ENCODE data around the gene ALPL.

Gene ALPL

DNA sequence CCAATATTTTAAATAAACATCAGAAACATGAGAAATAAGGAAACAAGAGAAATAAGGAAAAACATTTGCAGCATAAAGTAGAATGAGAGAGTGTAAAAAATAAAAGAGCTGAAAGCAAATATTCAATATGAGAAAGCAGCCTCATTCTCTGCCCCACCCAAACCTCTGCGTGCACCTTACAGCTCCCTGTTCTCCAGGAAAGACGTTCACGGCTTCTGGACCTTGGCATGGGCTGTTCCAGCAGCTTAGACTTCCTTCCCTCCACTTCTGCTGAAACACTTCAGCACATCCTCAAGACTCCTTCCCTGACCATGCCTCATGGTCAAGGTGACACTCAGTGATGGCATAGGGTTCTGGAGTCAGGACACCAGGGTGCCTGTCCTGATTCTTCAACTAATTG lies 23.3 kb downstream of the ALPL start:
- DNase-seq, result no peak

DNA sequence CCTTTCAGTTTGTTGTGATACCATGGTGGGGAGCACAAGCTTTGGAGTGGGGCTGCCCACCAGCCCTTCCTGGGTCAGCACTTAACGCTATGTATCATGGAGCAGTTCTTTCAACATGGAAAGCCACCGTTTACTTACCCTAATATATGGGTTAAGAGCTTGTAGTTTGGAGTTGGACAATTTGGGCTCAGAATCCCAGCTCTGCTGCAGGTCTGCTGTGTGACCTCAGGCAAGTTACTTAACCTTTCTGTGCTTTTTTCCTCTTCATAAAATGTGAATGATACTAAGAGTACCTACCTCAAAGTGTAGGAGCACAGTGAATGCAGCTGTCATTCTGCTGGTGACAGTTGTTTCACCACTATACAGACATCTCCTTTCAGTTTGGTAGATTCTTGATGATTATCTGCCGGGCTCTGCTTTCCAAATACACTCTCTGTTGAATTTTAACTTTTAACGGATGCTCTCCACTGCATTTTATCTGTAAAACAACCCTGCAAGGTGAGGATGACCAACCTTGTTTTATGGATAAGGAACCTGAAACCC lies 23.8 kb downstream of the ALPL start:
- no peak for DNase-seq

DNA sequence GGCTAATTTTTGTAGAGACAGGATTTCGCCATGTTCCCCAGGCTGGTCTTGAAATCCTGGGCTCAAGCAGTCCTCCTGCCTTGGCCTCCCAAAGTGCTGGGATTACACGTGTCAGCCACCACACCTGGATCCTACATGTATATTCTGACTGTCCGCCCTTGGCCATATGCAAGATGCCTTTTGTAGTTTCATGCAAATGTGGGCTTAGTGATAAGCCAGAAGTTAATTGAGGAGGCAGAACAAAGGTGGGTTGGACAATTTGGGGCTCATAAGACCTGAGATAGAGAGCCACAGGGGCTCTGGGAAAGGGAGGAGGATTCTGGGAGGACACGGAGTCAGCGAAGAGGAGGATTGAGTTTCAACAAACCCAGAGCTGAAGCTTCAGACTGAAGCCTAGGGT lies 24.9 kb downstream of the ALPL start:
- no peak for DNase-seq

DNA sequence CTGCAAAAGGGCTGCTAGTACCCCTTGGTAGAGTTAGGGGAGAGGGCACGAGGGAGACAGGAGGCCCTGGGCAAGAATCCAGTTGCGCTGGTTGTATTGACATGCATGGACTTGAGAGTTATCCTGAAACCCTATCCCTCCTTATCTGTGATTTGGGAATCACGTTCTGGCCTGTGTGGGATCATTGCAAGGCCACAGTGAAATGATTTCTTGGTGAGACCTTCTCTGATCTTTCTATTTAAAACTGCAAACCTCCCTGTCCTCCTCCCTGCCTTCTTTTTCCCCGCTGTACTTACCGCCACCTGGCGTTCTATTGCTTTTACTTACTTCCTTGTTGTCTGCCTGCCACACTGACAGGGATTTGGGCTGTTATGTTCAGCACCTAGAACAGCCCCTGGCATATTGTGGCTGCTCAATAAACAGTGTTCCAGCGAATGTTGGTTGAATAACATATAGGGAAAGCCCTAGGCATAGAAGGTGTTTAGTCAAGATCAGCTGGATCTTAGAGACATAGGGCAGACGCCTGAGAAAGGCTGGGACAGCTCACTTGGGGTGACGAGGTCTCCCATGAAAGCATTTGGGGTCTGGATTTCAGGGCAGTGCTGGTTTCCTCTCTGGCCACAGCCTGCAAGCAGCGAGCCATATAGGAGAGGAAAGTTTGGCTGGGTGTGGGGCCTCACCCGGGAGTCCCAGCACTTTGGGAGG lies 25.6 kb downstream of the ALPL start:
- no peak for DNase-seq

- DNase-seq, result no peak
Measured at GRCh38 chr1:21536218-21536617, 27.0 kb downstream of the ALPL start.

DNA sequence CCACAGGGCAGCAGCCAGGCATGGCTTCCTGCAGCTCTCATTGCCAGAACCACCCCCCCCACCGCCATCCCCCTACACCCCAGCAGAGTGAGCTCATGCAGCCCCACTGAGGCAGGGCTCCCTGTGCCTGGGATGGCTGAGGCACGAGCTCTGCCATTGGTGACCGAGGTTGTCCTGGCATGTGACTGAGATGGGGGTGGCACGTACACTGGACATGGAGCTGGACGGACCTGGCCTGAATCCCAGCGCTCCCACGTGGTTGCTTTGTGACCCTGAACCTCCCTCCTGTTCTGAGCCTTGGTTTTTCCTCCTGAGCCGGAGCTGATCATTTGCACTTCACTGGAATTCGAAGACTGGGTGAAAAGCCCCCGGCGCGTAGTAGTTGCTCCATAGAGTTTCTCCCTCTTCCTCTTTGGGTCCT lies 28.3 kb downstream of the ALPL start:
- DNase-seq, result no peak

DNA sequence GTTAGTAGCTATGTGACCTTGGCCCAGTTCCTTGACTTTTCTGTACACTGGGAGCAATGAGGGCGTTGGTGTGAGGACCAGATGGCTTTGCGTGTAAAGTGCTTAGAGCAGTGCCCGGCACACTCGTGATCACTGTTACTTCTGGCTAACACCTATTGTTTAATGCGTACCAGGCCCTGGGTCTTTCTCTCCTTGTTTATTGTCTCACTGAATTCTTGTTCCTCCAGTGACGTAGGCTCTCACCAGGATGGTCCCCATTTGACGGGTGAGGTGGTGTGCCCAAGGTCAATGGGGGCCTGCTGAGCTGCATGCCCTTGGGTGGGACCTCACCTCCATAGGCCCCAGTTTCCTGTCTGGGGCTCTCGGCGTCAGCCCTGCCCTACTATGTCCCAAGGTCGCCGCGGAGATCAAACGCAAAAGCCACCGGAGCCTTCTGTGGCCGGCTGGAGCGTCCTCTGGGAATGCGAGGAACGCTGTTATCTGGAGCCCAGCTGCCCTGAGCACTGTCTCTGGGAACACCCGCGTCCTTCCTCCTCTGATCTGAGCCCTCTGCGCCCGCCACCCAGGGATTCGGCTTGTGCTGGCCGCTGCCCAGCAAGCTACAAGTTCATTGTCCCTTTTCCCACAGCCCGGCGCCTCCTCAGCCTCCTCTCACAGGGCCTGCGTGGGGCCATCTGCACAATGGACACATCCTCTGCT lies 28.9 kb downstream of the ALPL start:
- no peak for DNase-seq

- DNase-seq, result no peak
Measured at GRCh38 chr1:21539933-21540332, 30.7 kb downstream of the ALPL start.

DNA sequence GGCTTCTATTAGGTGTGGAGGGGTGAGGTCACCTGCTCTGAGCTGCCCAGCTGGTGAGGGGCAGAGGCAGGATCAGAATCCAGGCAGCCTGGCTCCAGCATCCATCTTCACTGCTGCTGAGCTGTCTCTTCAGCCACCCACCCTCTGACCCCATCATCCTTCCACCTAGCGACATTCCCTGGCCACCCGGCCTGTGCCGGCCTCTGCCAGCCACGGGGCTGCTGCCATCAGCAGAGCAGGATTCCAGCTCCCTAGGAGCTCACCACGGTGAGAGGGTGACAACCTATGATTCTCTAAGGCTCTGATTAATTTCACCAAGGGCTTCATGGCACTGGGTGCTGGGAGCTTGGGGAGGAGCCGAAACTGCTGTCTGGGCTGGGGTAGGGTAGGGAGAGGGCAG lies 32.1 kb downstream of the ALPL start:
- no peak for DNase-seq

DNA sequence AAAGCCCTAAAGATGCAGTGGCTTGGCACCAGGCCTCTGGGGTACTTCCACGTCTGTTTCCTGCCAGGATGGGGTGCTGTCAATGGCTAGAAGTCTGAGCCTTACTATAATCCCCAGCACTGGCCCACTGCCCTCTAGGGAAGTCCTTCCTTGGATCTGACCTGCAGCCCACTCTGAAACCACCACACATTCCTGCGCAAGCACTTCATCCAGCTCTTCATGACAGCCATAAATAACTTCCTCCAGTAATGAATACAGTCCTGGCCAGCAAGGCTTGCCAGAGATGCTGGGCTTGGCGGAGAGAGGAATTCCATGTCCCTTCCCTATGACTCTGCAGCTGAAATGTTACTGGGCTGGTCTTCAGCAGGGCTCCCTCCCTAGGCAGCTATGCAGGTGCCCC lies 32.6 kb downstream of the ALPL start:
- no peak for DNase-seq

- DNase-seq, result no peak
Measured at GRCh38 chr1:21543598-21543997, 34.4 kb downstream of the ALPL start.

- DNase-seq, result no peak
Measured at GRCh38 chr1:21544095-21544494, 34.9 kb downstream of the ALPL start.

DNA sequence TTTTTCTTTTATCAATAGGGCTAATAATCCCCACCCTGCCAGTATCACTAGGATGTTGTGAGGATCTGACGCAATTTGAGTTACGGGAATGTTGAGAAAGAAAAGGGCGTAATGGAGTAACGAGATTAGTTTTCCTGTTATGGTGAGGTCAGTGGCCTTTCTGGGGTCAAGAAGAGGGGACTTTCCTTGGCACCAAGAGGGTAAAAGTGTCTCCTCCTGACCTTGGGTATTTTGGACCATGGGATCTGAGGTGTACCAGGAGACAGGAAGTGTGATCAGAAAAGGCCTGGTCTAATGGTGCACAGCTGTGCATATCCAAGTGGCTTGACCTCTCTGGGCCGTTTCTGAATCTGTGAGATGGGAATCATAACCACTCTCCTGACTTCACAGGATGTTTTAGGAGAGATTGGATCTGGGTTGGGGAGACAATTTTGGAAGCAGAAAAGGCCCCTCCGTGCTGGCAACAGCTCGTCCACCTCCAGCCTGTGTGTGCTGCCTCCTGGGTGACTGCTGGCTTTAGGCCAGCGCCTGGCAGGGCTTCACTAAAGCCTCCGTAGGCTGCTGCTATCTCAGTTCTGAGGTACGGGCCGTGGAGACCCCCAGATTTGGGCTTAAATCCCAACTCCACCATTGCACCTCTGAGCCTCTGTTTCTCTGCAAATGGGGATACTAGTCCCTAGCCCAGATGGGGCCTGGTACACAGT lies 37.1 kb downstream of the ALPL start:
- no peak for DNase-seq

DNA sequence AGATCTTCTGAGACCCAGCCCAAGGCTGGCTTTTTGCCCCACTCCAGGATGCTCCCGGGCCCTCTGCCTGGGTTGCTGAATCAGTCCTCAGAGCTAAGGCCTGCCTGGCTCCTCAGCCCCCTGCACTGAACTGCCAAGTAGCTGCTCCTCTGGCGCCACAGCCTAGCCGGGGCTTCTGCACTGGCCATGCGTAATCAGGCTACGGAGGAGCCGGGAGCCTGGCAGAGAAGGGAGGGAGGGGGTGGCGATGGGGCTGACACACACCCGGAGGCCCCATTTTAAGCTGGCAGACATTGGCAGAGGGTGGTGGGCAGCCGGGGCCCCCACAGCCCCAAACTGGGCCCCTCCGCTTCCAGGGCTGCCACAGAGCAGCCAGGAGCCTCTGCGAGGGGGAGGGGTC lies 38.7 kb downstream of the ALPL start:
- DNase-seq, result no peak

- no peak for DNase-seq
Measured at GRCh38 chr1:21550097-21550496, 40.9 kb downstream of the ALPL start.

DNA sequence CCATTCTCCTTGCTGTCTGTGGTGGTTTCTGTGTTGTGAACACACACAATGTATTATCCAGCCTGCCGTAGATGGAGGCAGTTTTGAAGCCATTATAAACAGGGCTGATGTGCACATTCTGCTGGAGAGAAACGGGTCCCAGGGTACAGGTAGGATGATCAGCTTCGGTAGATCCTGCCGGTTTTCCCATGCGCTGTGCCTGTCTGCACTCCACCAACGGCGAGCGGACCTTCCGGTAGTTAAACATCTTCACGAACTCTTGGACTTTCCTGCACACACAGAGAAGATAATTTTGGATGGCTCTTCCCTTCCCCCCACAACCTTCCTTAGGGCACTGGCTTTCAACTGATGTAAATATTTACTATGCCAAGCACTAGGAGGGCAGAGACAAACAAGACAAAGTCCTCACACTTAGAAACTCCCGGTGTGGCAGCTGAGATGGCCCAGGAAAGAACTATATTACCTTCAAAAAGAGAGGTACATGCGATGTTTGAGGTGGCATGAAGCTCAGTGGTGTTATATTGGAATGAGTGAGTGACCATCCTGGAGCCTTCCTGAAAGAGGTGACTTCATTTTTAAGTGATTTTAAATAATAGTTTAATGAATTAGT lies 41.7 kb downstream of the ALPL start:
- no peak for DNase-seq

- DNase-seq, result no peak
Measured at GRCh38 chr1:21552715-21553114, 43.5 kb downstream of the ALPL start.

DNA sequence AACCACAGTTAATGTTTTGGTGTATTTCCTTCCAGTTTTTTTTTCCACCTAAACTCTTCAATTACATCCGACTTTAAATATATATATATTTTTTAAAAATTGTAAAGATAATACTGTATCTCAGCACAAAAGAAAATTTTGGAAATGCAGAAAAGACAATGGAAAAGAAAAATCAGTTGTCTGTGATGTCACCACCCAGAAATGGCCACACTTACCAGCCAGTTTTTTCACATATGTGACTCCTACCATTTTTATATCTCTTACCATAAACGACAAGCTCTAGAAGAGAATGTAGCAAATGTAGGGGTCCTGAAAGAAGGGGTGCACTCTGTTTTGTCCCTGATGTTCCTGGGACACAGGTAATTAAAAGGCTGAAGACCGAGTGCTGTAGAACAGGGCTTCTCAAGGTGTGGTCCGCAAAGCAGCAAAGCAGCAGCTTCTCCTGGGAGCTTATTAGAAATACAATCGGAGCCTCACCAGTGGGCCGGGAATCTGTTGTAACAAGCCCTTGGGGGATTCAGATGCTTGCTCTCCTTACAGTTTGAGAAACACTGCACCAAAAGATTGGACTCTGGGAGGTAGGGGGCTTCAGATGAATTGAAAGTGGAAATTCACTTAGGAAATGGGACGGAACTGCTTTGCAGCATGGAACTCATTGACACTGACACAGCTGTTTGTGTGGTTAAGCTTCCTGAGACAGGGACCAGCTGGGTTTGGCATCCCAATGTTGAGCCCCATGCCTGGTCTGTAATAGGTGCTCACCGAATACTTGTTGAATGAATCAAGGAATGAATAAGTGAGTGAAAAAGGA lies 44.1 kb downstream of the ALPL start:
- no peak for DNase-seq

DNA sequence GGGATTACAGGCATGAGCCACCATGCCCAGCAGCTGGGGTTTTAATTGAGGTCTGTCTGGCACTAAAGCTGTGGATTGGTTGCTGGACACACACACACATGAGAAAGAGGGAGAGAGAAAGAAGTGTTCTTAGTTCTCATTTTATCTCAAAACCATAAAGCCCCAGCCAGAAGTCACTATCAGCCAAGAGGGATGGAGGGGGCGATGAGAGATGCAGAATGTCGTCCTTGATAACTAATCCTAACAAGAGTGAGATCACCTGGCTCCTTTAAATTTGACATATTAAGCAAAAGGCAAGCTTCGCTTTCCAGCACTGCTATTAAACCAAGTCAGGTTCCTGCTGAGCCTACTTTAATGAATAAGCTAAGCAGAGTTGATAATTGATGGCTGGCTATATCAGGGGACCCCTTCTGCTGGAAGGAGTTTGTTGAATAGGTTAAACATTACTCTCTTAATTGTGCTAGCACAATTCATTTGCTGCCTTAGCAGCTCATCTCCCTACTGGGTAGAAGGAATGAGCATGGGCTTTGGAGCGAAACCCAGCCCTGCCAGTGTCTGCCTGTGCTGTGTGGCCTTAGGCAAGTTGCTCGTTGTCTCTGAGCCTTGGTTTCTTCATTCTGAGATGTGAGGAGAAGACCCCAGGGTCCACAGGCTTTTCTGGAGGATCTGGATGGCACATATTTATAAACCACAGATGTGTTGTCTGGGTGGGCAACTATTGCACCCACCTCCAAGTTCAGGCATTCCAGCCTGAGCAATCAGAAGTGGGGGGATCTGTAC lies 50.8 kb downstream of the ALPL start:
- no peak for DNase-seq

DNA sequence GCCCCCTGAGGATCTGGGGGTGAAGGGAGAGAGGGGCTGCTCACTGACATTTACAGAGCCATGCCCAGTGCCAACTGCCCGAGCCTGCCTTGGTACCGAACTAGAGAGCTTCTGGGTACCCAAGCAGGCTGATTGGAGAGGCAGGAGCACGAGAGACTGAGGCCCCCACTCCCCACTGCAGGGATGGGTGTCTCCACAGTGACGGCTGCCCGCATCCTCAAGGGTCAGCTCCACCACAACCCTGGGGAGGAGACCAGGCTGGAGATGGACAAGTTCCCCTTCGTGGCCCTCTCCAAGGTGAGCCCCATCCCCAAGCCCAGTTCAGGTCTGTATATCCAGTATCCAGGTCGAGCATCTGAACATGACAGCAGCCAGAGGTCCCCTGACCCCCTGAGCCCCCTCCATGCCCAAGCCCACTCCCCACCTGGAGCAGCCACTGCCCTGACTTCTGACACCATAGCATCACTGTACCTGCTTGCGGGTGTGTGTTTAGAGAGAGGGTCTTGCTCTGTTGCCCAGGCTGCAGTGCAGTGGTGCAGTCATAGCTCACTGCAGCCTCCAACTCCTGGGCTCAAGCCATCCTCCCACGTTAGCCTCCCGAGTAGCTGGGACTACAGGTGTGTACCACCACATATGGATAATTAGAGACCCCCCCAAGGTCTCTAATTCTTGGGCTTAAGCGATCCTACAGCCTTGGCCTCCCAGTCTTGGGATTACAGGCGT lies 51.9 kb downstream of the ALPL start:
- DNase-seq, result no peak

DNA sequence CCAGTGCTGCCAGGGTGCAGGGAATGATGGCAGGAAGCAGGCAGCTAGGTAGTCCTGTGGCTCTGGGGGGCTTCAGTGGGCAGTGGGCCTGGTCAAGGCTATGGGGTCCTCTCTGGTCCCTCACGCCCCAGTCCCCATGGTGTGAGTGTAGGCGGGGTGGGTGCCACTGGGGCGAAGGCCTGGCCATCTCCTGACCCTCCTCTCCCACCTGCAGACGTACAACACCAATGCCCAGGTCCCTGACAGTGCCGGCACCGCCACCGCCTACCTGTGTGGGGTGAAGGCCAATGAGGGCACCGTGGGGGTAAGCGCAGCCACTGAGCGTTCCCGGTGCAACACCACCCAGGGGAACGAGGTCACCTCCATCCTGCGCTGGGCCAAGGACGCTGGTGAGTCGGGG lies 53.7 kb downstream of the ALPL start:
- DNase-seq, result no peak
